Colon (tissue), 2 donors: ENCODE measurements around the gene TEX264.
"Not testable (repeated sequence)": the region's sequence is repeated elsewhere in the genome, so short reads cannot be mapped to it uniquely, and the experiment has no call there.

Experiments
- FAIRE-seq: peaks from 2 replicates; lab custom pipeline; 2012; peaks lifted over from hg19 to GRCh38; lab: Jason Lieb, UNC
- donor health status: control.
- donor health status: control.

TEX264 gene

GRCh38 chr3:51670823-51671733, at the start of gene TEX264:
Gene TEX264, plus strand, starts transcription at chr3:51671252. Its CDS starts 3,053 bp downstream, at chr3:51674305.
- FAIRE-seq, result no peak

GRCh38 chr3:51622413-51622812, 48.6 kb upstream of the TEX264 start:
- no peak for FAIRE-seq

GRCh38 chr3:51622868-51623267, 48.2 kb upstream of the TEX264 start:
- FAIRE-seq, result no peak

- FAIRE-seq, result no peak
These were observed 40.5 kb upstream of the TEX264 start for GRCh38 chr3:51630513-51630912.

DNA sequence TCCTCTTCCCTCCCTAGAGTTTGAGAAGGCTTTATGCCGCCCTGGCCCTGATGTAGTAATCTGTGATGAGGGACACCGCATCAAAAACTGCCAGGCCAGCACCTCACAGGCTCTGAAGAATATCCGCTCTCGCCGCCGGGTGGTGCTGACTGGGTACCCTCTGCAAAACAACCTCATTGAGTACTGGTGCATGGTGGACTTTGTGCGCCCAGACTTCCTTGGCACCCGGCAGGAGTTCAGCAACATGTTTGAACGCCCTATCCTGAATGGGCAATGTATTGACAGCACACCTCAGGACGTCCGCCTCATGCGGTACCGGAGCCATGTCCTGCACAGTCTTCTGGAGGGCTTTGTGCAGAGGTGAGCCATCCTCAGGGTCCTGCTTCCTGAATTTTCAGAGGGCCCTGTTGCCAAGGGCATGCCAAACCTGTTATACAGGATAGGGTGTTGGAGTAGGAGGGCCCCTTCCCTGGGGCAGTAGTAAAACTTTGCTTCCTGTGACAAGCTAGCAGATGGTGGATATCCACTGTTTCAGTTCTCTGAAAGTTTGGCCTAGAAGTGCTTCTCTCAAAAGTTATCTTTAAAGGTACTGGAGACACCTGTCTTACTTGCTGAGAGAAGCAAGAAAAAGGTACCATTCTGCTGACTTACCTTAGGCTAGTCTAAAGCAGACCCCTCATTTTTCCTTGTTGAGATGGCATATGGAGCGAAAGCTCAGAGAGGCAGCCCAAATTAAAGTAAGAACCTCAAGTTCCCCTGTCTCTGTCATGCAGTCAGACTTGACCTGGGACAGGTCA, 33.7 kb upstream of the TEX264 start:
- no peak for FAIRE-seq

GRCh38 chr3:51637941-51638471, 33.0 kb upstream of the TEX264 start:
- FAIRE-seq, result no peak

- no peak for FAIRE-seq
These were observed 28.6 kb upstream of the TEX264 start for GRCh38 chr3:51642462-51642861.

DNA sequence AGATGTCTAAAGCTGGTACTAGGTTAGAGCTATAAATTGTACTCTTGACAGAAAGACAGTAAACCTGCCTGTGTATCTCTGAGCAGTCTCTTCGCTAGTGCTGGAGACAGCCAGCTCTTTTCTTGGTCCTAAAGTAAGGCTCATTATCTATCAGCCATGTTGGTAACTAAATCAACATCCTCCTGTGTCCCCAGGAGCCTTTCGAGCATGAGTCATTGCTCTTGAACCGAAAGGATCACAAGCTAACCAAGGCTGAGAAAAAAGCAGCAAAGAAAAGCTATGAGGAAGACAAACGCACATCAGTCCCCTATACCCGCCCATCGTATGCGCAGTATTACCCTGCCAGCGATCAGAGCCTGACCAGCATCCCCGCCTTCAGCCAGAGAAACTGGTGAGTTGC, 25.0 kb upstream of the TEX264 start:
- no peak for FAIRE-seq

DNA sequence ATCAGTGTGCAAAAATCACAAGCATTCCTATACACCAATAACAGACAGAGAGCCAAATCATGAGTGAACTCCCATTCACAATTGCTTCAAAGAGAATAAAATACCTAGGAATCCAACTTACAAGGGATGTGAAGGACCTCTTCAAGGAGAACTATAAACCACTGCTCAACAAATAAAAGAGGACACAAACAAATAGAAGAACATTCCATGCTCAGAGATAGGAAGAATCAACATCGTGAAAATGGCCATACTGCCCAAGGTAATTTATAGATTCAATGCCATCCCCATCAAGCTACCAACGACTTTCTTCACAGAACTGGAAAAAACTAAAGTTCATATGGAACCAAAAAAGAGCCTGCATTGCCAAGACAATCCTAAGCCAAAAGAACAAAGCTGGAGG, 18.9 kb upstream of the TEX264 start:
- FAIRE-seq, result not testable (repeated sequence)

DNA sequence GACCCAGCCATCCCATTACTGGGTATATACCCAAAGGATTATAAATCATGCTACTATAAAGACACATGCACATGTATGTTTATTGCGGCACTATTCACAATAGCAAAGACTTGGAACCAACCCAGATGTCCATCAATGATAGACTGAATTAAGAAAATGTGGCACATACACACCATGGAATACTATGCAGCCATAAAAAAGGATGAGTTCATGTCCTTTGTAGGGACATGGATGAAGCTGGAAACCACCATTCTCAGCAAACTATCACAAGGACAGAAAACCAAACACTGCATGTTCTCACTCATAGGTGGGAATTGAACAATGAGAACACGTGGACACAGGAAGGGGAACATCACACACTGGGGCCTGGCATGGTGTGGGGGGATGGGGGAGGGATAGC, 17.6 kb upstream of the TEX264 start:
- FAIRE-seq, result not testable (repeated sequence)

- FAIRE-seq, result no peak
These were observed 13.8 kb upstream of the TEX264 start for GRCh38 chr3:51657234-51657633.

DNA sequence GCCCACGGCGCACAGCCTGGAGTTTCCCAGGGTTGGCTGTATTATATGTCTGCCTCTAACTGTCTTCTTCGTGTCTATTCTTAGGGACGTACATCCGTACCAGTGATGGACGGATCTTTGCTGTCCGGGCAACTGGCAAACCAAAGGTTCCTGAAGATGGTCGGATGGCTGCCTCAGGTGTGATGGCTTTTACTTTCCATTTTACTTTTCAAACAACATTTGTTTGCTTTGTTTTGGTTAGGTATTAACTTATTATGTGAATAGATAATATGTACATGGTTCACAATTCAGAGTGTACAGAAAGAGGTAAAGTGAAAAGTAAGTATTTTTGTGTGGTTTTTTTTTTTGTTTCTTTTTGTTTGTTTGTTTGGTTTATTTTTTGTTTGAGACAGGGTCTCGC, 11.1 kb upstream of the TEX264 start:
- no peak for FAIRE-seq

DNA sequence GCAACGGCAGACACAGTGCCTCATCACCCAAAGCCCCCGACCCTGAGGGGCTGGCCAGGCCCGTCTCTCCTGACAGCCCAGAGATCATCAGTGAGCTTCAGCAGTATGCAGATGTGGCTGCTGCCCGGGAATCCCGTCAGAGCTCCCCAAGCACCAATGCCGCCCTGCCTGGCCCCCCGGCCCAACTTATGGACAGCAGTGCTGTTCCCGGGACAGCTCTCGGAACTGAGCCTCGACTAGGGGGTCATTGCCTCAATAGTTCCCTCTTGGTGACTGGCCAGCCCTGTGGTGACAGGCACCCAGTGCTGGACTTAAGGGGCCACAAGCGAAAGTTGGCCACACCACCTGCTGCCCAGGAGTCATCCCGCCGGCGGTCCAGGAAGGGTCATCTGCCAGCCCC, 8.6 kb upstream of the TEX264 start:
- no peak for FAIRE-seq

DNA sequence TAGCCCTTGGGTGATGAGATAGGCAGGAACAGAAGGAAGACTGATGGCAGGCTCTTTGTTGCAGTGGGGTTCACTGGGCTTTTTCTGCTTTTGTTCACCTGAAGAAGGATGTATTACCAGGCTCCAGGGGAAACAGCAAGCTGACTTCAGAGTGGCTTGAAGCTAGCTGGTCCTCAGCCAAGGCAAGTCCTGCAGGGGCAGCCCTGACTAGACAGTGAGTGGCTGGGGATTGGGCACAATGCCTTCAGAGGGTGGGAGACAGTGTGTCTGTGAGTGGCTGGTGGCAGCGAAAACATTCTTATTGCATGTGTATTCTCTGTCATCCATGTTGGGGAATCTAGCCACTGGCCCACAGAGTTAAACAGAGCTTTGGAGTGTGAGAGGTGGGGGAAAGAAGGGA, 2.3 kb upstream of the TEX264 start:
- no peak for FAIRE-seq

DNA sequence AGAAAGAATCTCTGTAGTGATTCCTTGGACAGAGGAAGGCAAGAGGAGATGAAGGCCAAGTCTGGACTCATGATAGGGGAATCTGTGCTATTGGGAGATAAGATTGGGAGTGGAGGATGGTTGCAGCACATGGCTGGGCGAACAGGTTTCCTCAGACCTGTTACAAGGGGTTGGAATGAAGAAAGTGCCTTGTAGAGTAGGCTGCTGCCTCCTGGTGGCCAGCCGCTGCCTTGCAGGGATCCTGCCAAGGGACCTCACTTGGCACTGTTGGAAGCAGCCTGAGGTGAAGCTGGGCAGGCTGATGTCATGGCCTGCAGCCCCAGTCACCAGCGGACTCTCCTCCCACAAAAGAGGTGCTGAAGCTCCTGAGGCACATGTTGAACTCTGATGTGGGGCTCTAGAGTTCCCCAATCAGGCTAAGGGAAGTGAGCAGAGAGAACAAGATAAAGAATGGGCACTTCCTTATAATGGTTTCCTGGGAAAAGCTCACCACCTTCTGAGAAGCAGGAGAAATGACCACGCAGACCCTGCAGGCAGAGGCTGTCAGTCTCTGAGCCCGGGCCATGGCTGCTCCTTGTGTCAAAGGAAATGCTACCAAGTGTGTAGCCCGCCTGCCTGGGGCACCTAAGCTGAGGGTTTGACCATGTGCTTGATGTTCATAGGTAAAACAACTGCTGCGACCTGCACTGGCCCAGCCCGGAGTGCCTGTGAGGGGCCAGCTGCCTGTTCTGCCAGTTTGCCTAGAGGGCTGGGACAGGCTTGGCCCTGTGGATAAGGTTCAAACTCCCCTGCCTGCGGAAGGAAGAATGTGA, 1.6 kb upstream of the TEX264 start:
- no peak for FAIRE-seq

DNA sequence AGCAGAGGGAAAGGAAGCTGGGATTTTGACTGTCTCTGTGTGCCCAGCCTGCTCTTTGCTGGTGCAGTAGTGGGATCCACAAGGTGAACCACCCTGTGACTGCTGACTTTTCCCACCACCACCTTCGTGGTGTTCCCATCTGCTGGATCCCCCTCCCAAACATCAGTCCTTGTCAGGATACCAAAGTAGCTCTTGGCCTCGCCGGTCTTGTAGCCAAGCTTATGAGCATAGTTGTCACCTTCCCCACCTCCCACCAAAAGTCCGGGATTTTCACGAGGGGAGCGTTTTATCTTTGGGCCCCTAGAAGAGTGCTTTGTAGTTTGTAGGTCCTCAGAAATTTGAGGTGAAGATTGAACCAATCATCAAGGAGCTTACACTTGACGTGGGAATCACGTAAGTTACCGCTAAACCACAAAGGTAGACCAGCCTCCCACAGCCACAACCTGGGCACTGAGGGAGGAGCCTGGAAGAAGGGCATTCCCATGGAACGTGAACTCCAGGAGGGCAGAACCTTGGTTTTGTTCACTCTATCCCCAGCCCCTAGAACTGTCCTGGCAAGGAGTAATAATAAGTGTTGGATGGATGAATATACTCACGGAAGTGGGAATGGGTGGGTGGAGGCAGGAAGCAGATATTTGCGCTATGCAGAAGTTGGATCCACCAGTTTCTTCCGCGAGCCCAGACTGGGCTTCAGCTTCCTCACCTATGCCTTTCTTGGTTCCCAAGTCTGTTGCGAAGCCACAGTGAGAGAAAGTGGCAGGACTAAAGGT, 814 bp upstream of the TEX264 start:
- no peak for FAIRE-seq

DNA sequence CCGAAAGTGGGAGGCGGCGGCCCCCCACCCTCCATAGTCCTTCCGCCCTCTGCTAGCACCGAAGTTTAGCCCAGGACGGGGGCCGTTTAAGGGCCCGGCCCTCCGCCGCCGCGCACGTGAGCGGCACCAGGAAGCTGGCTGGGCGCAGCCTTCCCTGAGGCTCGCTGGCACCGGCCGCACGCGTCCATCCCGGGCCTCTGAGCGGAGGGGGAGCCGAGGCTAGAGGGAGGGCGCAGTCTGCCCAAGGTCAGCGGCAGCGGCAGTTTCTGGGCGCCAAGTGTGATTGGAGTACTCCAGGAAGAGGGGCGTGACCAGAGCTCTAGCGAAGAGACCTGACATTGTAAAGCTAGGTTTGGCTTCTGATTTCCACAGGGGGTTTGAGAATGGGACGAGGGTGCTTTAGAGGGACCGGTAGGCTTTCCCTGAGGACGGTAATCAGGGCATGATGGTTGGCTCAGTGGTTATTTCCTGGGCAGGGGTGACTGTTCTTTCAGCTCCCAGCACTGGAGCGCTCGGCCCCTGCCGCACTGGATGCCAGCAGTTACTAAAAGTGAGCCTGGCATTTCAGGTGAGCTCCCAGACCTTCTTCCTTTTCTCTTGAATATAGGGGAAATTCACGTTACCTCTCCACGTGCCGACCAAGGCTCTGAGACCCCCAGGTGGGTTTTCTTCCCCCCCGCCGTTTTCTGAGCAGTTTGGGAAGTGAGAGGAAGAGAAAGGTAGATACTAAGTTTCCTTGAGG, 853 bp downstream of the TEX264 start:
- FAIRE-seq, result no peak

- no peak for FAIRE-seq
These were observed 2.2 kb downstream of the TEX264 start for GRCh38 chr3:51673181-51673801.

DNA sequence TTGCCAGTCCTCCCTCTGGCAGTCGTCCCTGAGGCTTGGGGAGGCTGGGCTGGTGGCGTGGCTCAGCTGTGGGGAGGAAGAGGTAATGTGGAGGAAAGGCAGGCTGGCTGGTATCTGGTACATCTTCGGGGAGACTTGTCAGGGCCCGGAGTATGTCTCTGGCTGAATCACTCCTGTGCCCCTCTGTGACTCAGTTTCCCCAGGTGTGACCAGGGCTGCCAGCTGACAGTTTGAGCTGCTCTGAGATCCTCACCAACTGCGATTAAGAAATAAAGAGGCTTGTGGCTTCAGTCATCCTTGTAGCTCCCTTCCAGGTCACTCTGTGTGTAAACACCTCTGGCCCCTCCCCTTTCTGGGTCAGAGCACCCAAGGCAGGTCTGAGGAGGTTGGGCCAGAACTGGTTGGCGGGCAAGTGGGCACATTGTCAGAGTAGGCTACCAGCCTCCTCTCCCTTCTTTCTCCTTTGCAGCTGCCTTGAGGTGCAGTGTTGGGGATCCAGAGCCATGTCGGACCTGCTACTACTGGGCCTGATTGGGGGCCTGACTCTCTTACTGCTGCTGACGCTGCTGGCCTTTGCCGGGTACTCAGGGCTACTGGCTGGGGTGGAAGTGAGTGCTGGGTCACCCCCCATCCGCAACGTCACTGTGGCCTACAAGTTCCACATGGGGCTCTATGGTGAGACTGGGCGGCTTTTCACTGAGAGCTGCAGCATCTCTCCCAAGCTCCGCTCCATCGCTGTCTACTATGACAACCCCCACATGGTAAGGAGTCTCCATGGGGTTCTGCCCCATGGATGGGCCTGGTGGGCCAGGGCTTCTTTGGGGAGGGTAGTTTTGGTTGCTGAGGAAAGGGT, 3.0 kb downstream of the TEX264 start:
- no peak for FAIRE-seq
